ENCODE results near the gene TMEM181. TPM values are rescaled to one million over a fixed set of nuclear protein-coding genes. Genes with fewer than 3 reads are reported as not detected.

TMEM181 gene
- total RNA-seq, 1 experiment from 2014 or later: 38.0 TPM

DNA sequence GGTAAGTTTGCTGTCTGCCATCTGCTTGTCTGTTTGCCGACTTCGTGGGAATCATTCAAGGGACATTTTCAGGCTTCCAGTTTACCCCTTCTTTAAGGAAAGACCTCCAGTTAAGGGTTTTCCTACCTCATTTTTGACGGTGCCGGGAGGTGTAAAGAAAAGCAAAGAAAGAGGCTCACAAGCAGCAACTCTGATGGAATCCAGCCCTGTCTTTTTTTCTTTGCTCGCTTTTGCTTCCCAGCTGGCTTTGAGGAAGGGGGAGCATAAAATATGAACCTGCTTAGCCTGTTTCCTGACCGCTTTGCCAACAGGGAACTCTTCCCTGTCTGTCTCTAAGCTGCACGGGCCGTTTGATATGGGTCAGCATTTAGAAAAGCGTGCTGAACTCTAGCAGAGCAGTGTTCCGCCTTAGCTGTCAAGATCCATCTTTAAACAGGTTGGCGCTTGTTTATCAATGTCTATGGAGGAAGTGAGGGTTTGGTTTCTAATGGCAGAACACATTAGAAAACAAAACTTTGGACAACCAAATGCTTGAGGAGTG is 103.8 kb downstream of the TMEM181 start:
- Histone ChIP-seq H3K36me3 (ENCODE audit: control insufficient read depth, insufficient read depth, low read length) (no peaks in the 10 kb centered on the region), H3K4me3 (ENCODE audit: low read depth in 2 of 2, low read length in 2 of 2) (no peak overlapping the region), H3K4me1 (ENCODE audit: control insufficient read depth, insufficient read depth, low read length) (no peaks in the 10 kb centered on the region), H3K27ac (ENCODE audit: low read length) (no peak overlapping the region), H3K9me3 (ENCODE audit: control insufficient read depth, insufficient read depth, low read depth, low read length) (no peaks in the 10 kb centered on the region), H3K27me3 (ENCODE audit: control insufficient read depth, insufficient read depth, low read length) (peaks cover 9% of the 10 kb centered on the region; the same call in 1 of the 2 replicates)
- in situ Hi-C loops (cut with HindIII; ENCODE audit: low pct_unique_long_range_greater_than_20kb, low sequenced_read_pairs) (no loop called here), intact Hi-C loops (cut with micrococcal nuclease; ENCODE audit: unreplicated experiment) (loop anchor here (5.0 kb wide), 1 partner anchor 424 kb away; no protein-coding TSS in a partner anchor)
- no peak for ATAC-seq
- ChIA-PET POLR2A (no interaction called here), CTCF (no interaction called here)
- no peak for DNase-seq (ENCODE audit: low read depth, low spot score)
- TF ChIP-seq SIN3A (IDR thresholded peaks at IDR 0.05; ENCODE audit: borderline replicate concordance, insufficient read depth, low read depth, low read length) (no peak), CTCF (IDR thresholded peaks at IDR 0.05) (no peak), REST (IDR thresholded peaks at IDR 0.05; ENCODE audit: insufficient read depth in 1 of 2, low read depth in 2 of 2, low read length in 1 of 2) (no peak), POLR2AphosphoS5 (IDR thresholded peaks at IDR 0.05; ENCODE audit: low read depth, low read length) (no peak)
- BruUV-seq (replicated peaks): no TSS peak

DNA sequence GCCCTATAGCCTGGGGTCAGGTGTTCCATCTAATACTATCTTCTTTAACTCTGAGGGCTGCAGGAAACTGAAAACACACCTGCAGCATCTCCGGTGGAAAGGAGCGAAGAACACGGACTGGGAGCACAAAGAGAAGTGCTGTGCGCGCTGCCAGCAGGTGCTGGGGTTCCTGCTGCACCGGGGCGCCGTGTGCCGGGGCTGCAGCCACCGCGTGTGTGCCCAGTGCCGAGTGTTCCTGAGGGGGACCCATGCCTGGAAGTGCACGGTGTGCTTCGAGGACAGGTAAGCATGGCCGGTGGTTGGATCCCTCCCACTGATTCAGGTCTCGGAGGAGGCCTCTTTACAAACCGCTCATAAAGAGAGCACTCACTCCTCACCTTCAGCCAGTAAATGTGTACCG is 105.4 kb downstream of the TMEM181 start:
- Histone ChIP-seq H3K9me3 (ENCODE audit: control insufficient read depth, insufficient read depth, low read depth, low read length) (no peaks in the 10 kb centered on the region), H3K27ac (ENCODE audit: low read length) (no peak overlapping the region), H3K36me3 (ENCODE audit: control insufficient read depth, insufficient read depth, low read length) (no peaks in the 10 kb centered on the region), H3K27me3 (ENCODE audit: control insufficient read depth, insufficient read depth, low read length) (peaks cover 9% of the 10 kb centered on the region; the same call in 1 of the 2 replicates), H3K4me3 (ENCODE audit: low read depth in 2 of 2, low read length in 2 of 2) (no peak overlapping the region), H3K4me1 (ENCODE audit: control insufficient read depth, insufficient read depth, low read length) (no peaks in the 10 kb centered on the region)
- TF ChIP-seq REST (IDR thresholded peaks at IDR 0.05; ENCODE audit: insufficient read depth in 1 of 2, low read depth in 2 of 2, low read length in 1 of 2) (no peak), TCF7L2 (IDR thresholded peaks at IDR 0.05; ENCODE audit: low read depth, low read length) (no peak), CTCF (IDR thresholded peaks at IDR 0.05) (no peak), SIN3A (IDR thresholded peaks at IDR 0.05; ENCODE audit: borderline replicate concordance, insufficient read depth, low read depth, low read length) (no peak), POLR2AphosphoS5 (IDR thresholded peaks at IDR 0.05; ENCODE audit: low read depth, low read length) (no peak)
- ChIA-PET CTCF (no interaction called here), POLR2A (no interaction called here)
- intact Hi-C loops (cut with micrococcal nuclease; ENCODE audit: unreplicated experiment): no loop called here
- no TSS peak for BruUV-seq (replicated peaks)
- in situ Hi-C loops (cut with HindIII; ENCODE audit: low pct_unique_long_range_greater_than_20kb, low sequenced_read_pairs): no loop called here
- DNase-seq (ENCODE audit: low read depth, low spot score) (no peak), ATAC-seq (no peak)

All from Panc1 (cell line).